K562 (cell line): ENCODE data around the gene METTL14. TPM values are rescaled to one million over a fixed set of nuclear protein-coding genes. Genes with fewer than 3 reads are reported as not detected.

Source experiments
- ATAC-seq: fragments of 200-7000 bp; cut with Tn5 transposase; 3 replicates; pipeline ENCODE4 v1.9.1; 2020; ENCODE audit warnings: moderate library complexity
- BruUV-seq: library from RNA; stranded (reverse); fragments of 400-500 nt; replicated peaks from 2 replicates; lab custom pipeline; 2021; lab: Mats Ljungman, UMichigan
- CTCF ChIA-PET: fragments of 300-600 bp; formaldehyde crosslinking; extraction: SDS; loops from one replicate; lab custom pipeline; 2021; ENCODE audit warnings: low intra/inter-chr PET ratio; lab: Yijun Ruan, JAX
- POLR2A ChIA-PET: fragments of 300-600, 350-650 bp; sonication (Branson Sonifier 250); formaldehyde crosslinking; extraction: SDS; loops from one replicate; lab custom pipeline; 2021; ENCODE audit warnings: antibody characterized with exemption, inconsistent platforms; lab: Yijun Ruan, JAX
- DNase-seq, 4 experiments: peaks; one replicate each; pipeline versions ENCODE4 v3.0.0 to v3.0.0-alpha.2; 2011 to 2018; ENCODE audit warnings: low spot score in 3 of 4, mixed read lengths in 3 of 4; ENCODE audit errors: extremely low read depth in 1 of 4
- FAIRE-seq: peaks from 2 replicates; lab custom pipeline; 2011; peaks lifted over from hg19 to GRCh38; lab: Jason Lieb, UNC
- H2AFZ ChIP-seq: 2 replicates; pipeline ENCODE4 v1.6.0; 2011; ENCODE audit warnings: low read depth, low read length, control low read depth, inconsistent platforms
- H3K27ac ChIP-seq: fragments of 200-600 bp; 3 replicates; pipeline ENCODE4 v1.8.0; 2011; ENCODE audit warnings: low read depth, mild to moderate bottlenecking, control low read depth, inconsistent platforms, low read length, moderate library complexity, mixed read lengths; ENCODE audit errors: extremely low read depth
- H3K27me3 ChIP-seq, 2 experiments: fragments of 300-600 bp in 1 of 2; 2 replicates in 1 of 2; 3 replicates in 1 of 2; pipeline versions ENCODE4 v1.6.0 to v1.8.0; 2011; ENCODE audit warnings: inconsistent platforms in 2 of 2, low read length in 2 of 2, mild to moderate bottlenecking in 1 of 2, mixed read lengths in 1 of 2, moderate library complexity in 1 of 2; ENCODE audit not compliant: control insufficient read depth in 2 of 2, insufficient read depth in 2 of 2
- H3K36me3 ChIP-seq: fragments of 300-600 bp; 3 replicates; pipeline ENCODE4 v1.8.0; 2011; ENCODE audit warnings: mild to moderate bottlenecking, low read length, inconsistent platforms; ENCODE audit not compliant: control insufficient read depth, insufficient read depth
- H3K4me1 ChIP-seq, 2 experiments: fragments of 200-600 bp in 1 of 2; replicated peaks in 1 of 2; 2 replicates in 1 of 2; 3 replicates in 1 of 2; pipeline versions ENCODE4 v1.5.1 to v1.8.0; 2011; ENCODE audit warnings: inconsistent platforms in 2 of 2, low read length in 2 of 2, mild to moderate bottlenecking in 1 of 2, mixed read lengths in 1 of 2, moderate library complexity in 1 of 2; ENCODE audit not compliant: control insufficient read depth in 2 of 2, insufficient read depth in 2 of 2
- H3K4me2 ChIP-seq: 2 replicates; pipeline ENCODE4 v1.6.1; 2011; ENCODE audit warnings: low read length, control low read depth, inconsistent platforms, mixed read lengths; ENCODE audit not compliant: insufficient read depth
- H3K4me3 ChIP-seq: fragments of 200-600 bp; sonication (generic), shearing (Covaris generic); 2 replicates; pipeline ENCODE4 v1.5.1; 2016; ENCODE audit warnings: control low read depth, inconsistent platforms
- H3K79me2 ChIP-seq: fragments of 200-600 bp; 3 replicates; pipeline ENCODE4 v1.8.0; 2011; ENCODE audit warnings: low read length, inconsistent platforms; ENCODE audit not compliant: control insufficient read depth, insufficient read depth
- H3K9ac ChIP-seq, 2 experiments: 2 replicates each; pipeline versions ENCODE4 v1.6.0 to v1.6.1; 2011; ENCODE audit warnings: low read depth in 2 of 2, low read length in 2 of 2, control low read depth in 1 of 2, inconsistent platforms in 1 of 2, mild to moderate bottlenecking in 1 of 2, mixed read lengths in 1 of 2; ENCODE audit not compliant: insufficient read depth in 1 of 2
- H3K9me1 ChIP-seq: one replicate; pipeline ENCODE4 v1.6.0; 2011; ENCODE audit warnings: inconsistent platforms, mild to moderate bottlenecking, low read length, moderate library complexity; ENCODE audit not compliant: control insufficient read depth, insufficient read depth
- H3K9me3 ChIP-seq: replicated peaks from 2 replicates; pipeline ENCODE4 v1.5.1; 2011; ENCODE audit warnings: low read depth, low read length, inconsistent platforms; ENCODE audit not compliant: control insufficient read depth, insufficient read depth
- H4K20me1 ChIP-seq: replicated peaks from 2 replicates; pipeline ENCODE4 v1.6.1; 2011; ENCODE audit warnings: low read length, inconsistent platforms, mixed read lengths; ENCODE audit not compliant: control insufficient read depth, insufficient read depth
- BRD9 ChIP-seq: fragments of 450-650 bp; IDR thresholded peaks from 2 replicates; pipeline ENCODE4 v1.6.1; 2018; ENCODE audit warnings: low read depth; ENCODE audit not compliant: partially characterized antibody
- CHD4 ChIP-seq: fragments of 200-600 bp; sonication (generic); IDR thresholded peaks from 3 replicates; pipeline ENCODE4 v1.6.1; 2012; ENCODE audit warnings: low read depth, mild to moderate bottlenecking, mixed read lengths, low read length, inconsistent platforms; ENCODE audit not compliant: insufficient read depth, insufficient replicate concordance, poor library complexity, severe bottlenecking
- FOXJ2 ChIP-seq: fragments of 200-800 bp; sonication (Bioruptor generic); IDR thresholded peaks from 2 replicates; pipeline ENCODE4 v1.6.1; 2016; ENCODE audit warnings: missing genetic modification characterization, missing compliant biosample characterization
- FOXJ3 ChIP-seq: sonication (generic); formaldehyde crosslinking; IDR thresholded peaks from 2 replicates; pipeline ENCODE4 v1.4.0; 2020; ENCODE audit warnings: mild to moderate bottlenecking, missing genetic modification reagents
- MIER1 ChIP-seq: fragments of 450-650 bp; IDR thresholded peaks from 2 replicates; pipeline ENCODE4 v1.6.1; 2016; ENCODE audit warnings: antibody characterized with exemption, mild to moderate bottlenecking, low read depth
- PCBP1 ChIP-seq: fragments of 200-400 bp; formaldehyde crosslinking; IDR thresholded peaks from 2 replicates; pipeline ENCODE4 v1.6.1; 2018; ENCODE audit warnings: mild to moderate bottlenecking, low read depth, low read length; ENCODE audit not compliant: poor library complexity, severe bottlenecking
- PHF21A ChIP-seq: fragments of 450-650 bp; IDR thresholded peaks from 2 replicates; pipeline ENCODE4 v1.6.1; 2017; ENCODE audit warnings: low read depth, borderline replicate concordance
- SOX6 ChIP-seq: fragments of 450-650 bp; IDR thresholded peaks from 2 replicates; pipeline ENCODE4 v1.6.1; 2014; ENCODE audit warnings: mild to moderate bottlenecking
- THAP12 ChIP-seq: fragments of 250-450 bp; sonication (Bioruptor Pico); IDR thresholded peaks from 2 replicates; pipeline ENCODE4 v1.9.0; 2021; ENCODE audit warnings: mild to moderate bottlenecking, inconsistent platforms
- ZNF584 ChIP-seq: fragments of 200-800 bp; sonication (Bioruptor generic); IDR thresholded peaks from 2 replicates; pipeline ENCODE4 v1.6.1; 2016; ENCODE audit warnings: low read depth, mild to moderate bottlenecking, missing genetic modification characterization, missing compliant biosample characterization
- WGBS: fragments of 100-300 bp; shearing (Covaris generic); methylation state at CpG from one replicate; pipeline ENCODE4 v1.1.6; 2016; ENCODE audit warnings: low coverage, mixed read lengths; ENCODE audit not compliant: insufficient coverage; ENCODE audit errors: missing lambda C conversion rate; 5-methylcytosine and 5-hydroxymethylcytosine counted together
- in situ Hi-C: fragments of 300-500 bp; cut with MboI; formaldehyde crosslinking; loops from 4 replicates; pipeline ENCODE4 v1.15.0; 2018; ENCODE audit warnings: inconsistent platforms, mixed read lengths
- intact Hi-C: fragments of 100-400 bp; cut with micrococcal nuclease; formaldehyde crosslinking; loops from 2 replicates; pipeline ENCODE4 v1.14.2; 2022
- polyA plus RNA-seq, 8 experiments: library from polyadenylated mRNA; depleted of rRNA in 4 of 8; stranded (reverse) in 5 of 8; unstranded in 3 of 8; fragments of >200 nt; fragmentation: Nextera tagmentation in 2 of 8; fragmentation: Illumina TruSeq in 1 of 8; extraction: Ambion mirVana in 2 of 8; extraction: Trizol in 1 of 8; gene quantifications; 2 replicates each; pipeline versions ENCODE4 v1.2.1 to v1.2.3, GENCODE V29; 2011 to 2014; ENCODE audit warnings: inconsistent platforms in 1 of 8, missing spikeins in 1 of 8
- total RNA-seq, 7 experiments: library from RNA; depleted of rRNA in 6 of 7; stranded (reverse); fragments of >200 nt in 6 of 7; fragmentation: Illumina TruSeq in 2 of 7; extraction: Trizol in 2 of 7; gene quantifications; 2 replicates each; pipeline versions ENCODE4 v1.2.1 to v1.2.3, GENCODE V29; 2011 to 2021; ENCODE audit warnings: low replicate concordance in 1 of 7

Gene METTL14
- total and polyA plus RNA-seq, 9 of the 15 experiments (the other 6 are each of a cell fraction or from before 2014, with no cell fraction given) = 16.7 to 42.4 (median 27.7) TPM

GRCh38 chr4:118703118-118703517 is 17.9 kb downstream of the METTL14 start:
- H3K79me2 ChIP-seq = no peaks in the 10 kb centered on the region
- in situ Hi-C loops = no loop called here
- no peak for TF ChIP-seq SOX6
- TF ChIP-seq PCBP1 = no peak
- no peak for TF ChIP-seq PHF21A
- no peak for TF ChIP-seq MIER1
- TF ChIP-seq BRD9 = no peak
- TF ChIP-seq FOXJ3 (CRISPR knock-in tag) = no peak
- TF ChIP-seq ZNF584 (CRISPR knock-in tag) = no peak
- no peak for TF ChIP-seq CHD4
- no peak for TF ChIP-seq FOXJ2 (tag)
- no peak for TF ChIP-seq THAP12 (CRISPR knock-in tag)
- FAIRE-seq (no peak), ATAC-seq (no peak), DNase-seq (no peak)
- no peak overlapping the region for H2AFZ ChIP-seq
- no peaks in the 10 kb centered on the region for H3K9me3 ChIP-seq
- no TSS peak for BruUV-seq
- H4K20me1 ChIP-seq = no peaks in the 10 kb centered on the region
- no peak overlapping the region for H3K9ac ChIP-seq
- H3K27me3 ChIP-seq = no peaks in the 10 kb centered on the region
- H3K4me3 ChIP-seq = no peak overlapping the region
- CTCF ChIA-PET = interaction anchor here (0.6 kb wide), 1 partner anchor 187 kb away, joined by 3 read pairs; no protein-coding TSS in a partner anchor
- no peaks in the 10 kb centered on the region for H3K9me1 ChIP-seq
- H3K4me1 ChIP-seq = no peaks in the 10 kb centered on the region
- peaks cover 73% of the 10 kb centered on the region; the same call in 2 of the 3 replicates for H3K36me3 ChIP-seq
- 98% methylated on average over 2 of the region's 2 CpGs for WGBS
- POLR2A ChIA-PET = no interaction called here
- intact Hi-C loops = no loop called here
- no peak overlapping the region for H3K27ac ChIP-seq
- H3K4me2 ChIP-seq = no peak overlapping the region
